Activated naive CD8-positive, alpha-beta T cell treated with anti-CD3 and anti-CD28 coated beads, Interleukin-2, amount 50 U/mL, for 24 hours (primary cell): Measurements from ENCODE around the gene LSM14B.

Source experiments
- ATAC-seq: fragments of 150-1000 bp; cut with Tn5 transposase; one replicate; pipeline ENCODE4 v1.10.0; 2021
- DNase-seq: peaks from one replicate; pipeline ENCODE4 v3.0.0; 2021
- H3K27ac Mint-ChIP-seq: one replicate; pipeline ENCODE4 v1.8.0; 2021; ENCODE audit warnings: mild to moderate bottlenecking, mixed read lengths
- H3K27me3 Mint-ChIP-seq: one replicate; pipeline ENCODE4 v1.8.0; 2021; ENCODE audit warnings: mixed read lengths
- H3K36me3 Mint-ChIP-seq: one replicate; pipeline ENCODE4 v1.8.0; 2021; ENCODE audit warnings: low read depth, mixed read lengths
- H3K4me1 Mint-ChIP-seq: one replicate; pipeline ENCODE4 v1.8.0; 2021; ENCODE audit warnings: mixed read lengths
- H3K4me3 Mint-ChIP-seq: one replicate; pipeline ENCODE4 v1.8.0; 2021; ENCODE audit warnings: mild to moderate bottlenecking, moderate library complexity, mixed read lengths
- H3K9me3 Mint-ChIP-seq: one replicate; pipeline ENCODE4 v1.8.0; 2021; ENCODE audit warnings: mixed read lengths

LSM14B gene

DNA sequence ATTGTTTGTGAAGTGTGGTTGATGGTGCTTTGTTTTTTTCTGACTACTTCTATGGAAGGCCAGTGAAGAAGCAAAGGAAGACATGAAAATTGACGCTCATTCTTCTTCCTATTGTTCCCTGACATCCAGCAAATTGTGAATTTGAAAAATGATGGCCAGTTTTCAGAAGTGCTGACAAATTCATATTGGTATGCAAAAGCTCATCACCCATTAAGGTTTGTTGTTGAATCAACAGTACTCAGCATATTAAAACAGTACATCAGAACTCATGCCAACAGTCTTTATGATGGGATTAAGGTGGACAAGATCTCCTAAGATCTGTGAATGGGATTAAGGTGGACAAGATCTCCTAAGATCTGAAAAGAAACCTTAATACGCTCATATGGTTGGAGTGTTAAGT, 59.5 kb downstream of the LSM14B start:
- Mint-ChIP-seq H3K4me1 (peaks cover 33% of the 10 kb centered on the region), H3K36me3 (peaks cover 13% of the 10 kb centered on the region), H3K27me3 (no peaks in the 10 kb centered on the region), H3K27ac (peak overlapping the region; percentile 94), H3K4me3 (peak overlapping the region; percentile 89), H3K9me3 (no peaks in the 10 kb centered on the region)
- ATAC-seq (no peak), DNase-seq (no peak)

DNA sequence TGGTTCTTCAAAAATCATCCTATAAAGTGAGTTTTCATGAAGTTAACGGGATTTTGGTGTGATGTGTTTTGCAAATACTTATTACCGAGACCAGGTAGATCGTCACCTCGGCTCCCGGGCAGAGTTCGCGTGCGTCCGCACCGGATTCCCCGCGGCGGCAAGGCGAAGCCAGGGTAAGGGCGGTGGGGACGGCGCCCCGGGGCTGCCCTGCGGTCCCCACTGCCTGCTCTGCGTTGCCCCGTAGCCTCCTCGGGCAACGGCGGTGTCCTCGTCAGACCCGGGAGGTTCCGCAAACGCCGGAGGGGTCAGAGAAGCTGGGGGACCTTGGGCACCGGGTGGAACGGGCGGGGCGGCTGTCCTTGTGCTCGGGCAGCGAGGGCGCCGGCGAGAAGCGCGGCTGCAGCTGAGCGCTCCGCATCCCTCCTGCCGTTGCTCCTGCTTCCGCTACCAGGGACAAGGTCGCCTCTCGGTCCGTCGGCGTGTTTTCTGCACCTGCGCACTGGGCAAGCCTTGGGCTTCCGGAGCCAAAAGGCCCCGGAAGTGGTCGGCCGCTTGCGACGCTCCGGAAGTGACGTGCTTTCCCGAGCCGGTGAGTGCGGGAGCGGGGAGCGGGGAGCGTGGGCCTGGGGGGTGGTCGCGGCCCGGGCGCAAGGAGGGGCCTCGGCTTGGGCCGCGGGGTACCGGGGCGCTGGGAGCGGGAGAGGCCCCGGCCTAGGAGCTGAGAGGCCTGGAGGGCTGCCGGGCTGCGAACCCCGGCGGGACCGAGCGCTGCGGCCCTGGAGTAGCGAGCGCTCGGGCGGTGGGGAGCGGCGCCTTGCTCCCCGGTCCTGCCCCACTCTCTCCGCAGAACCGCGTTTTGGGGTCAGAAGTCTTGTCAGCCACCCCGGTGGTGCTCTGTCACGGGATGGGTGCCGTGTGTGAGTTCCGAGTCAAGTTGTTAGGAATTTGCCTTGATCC, 60.5 kb downstream of the LSM14B start, which contains the start of gene MTG2:
Gene MTG2 (plus strand): TSS at position 560 of the 957 bp plus-strand sequence. CDS start 10,393 bp downstream, outside the sequence.
- peaks cover 41% of the 10 kb centered on the region for H3K4me1 Mint-ChIP-seq

GRCh38 chr20:62183426-62184142, 61.3 kb downstream of the LSM14B start:
- DNase-seq (no peak), ATAC-seq (no peak)
- Mint-ChIP-seq H3K27ac (peak overlapping the region; percentile 94), H3K4me1 (peaks cover 41% of the 10 kb centered on the region), H3K9me3 (no peaks in the 10 kb centered on the region), H3K4me3 (peak overlapping the region; percentile 89), H3K36me3 (peaks cover 13% of the 10 kb centered on the region), H3K27me3 (no peaks in the 10 kb centered on the region)

More for the DNA sequence above, 60.5 kb downstream of the LSM14B start, which contains the start of gene MTG2:
- H3K27ac Mint-ChIP-seq = peak within 1 kb of the TSS; percentile 94
- H3K27me3 Mint-ChIP-seq = no peaks in the 10 kb centered on the region
- H3K4me3 Mint-ChIP-seq = peak within 1 kb of the TSS; percentile 89
- H3K36me3 Mint-ChIP-seq = peaks cover 13% of the 10 kb centered on the region
- ATAC-seq = peak; percentile 96
- no peaks in the 10 kb centered on the region for H3K9me3 Mint-ChIP-seq
- DNase-seq = peak; percentile 95
